ENCODE data around the gene KIAA1958.
"Not testable (repeated sequence)": the region's sequence is repeated elsewhere in the genome, so short reads cannot be mapped to it uniquely, and the experiment has no call there.

KIAA1958 gene

DNA sequence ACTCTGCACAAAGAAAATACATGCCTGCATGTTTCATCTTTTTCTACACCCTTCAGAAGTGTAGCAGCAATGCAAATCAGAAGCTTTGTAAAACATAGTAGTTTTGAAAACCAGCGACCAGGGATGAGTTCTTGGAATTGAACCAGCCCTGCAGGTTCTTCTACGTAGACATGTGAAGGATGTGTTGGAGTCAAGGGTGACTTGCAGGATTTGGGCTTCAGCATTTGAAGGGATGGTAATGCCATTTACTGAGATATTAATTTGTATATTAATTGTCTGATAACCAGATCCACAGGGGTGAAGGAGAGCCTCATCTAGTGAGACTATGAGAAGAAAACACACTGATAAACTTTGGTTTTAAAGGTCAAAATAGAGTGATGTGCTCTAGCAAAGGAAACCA is 72.4 kb downstream of the KIAA1958 start:
- no peak for DNase-seq

DNA sequence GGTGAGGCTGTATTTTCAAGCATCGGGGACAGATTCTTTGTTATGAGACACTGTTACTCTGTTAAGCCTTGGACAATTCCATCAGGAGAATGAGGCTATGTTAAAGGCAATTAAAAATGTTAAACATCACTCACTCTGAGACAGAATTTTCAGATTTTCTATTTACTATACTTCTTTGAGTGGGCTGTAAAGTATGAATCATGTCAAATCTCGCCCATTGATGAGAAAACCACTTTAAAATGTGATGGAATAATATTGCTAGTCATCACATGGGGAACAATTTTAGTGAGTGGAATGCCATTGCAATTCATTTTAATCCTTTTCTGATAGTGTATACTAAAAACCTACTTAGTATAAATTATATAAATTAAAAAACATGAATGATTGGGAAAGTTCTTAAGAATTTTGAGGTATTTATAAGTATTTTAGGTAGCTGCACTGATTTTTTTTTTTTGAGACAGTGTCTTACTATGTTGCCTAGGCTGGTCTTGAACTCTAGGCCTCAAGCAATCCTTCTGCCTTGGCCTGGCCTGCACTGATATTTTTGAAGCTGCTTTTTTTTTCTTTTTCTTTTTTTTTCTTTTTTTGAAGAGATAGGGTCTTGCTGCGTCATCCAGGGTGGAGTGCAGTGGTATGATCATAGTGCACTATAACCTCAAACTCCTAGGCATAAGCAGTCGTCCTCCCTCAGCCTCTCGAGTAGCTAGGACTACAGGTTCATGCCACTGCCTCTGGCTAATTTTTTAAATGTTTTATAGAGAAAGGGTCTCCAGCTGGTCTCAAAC is 73.2 kb downstream of the KIAA1958 start:
- DNase-seq: no peak

DNA sequence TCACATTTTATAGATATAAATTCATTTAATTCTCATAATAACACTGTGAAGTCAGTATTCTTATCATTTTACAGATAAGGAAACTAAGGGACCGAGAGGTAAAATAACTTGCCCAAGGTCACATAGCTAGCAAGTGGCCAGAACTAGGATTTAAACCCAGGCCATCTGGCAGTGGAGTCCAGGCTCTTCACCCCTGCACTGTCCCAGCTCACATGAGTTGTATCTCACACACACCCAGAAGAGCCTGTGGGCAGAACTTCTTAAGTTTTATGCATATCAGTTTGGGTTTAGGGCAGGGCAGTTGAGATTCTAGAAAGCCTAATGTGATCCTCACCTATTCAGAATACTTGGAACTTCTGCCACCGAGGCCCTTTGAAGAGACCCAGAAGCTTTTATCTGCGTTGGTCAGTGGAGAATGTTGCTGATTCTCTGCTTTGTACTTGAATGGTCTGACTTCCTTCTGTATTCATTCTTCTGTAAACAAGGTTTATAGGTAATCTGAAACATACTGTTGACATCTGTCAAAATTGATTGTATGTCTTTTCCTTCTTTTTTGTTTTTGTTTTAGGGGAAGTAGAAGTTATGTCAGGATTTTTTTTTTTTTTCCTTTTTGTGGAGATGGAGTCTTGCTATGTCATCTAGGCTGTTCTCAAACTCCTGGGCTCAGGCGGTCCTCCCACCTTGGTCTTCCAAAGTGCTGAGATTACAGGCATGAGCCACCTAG is 75.8 kb downstream of the KIAA1958 start:
- DNase-seq: no peak

DNA sequence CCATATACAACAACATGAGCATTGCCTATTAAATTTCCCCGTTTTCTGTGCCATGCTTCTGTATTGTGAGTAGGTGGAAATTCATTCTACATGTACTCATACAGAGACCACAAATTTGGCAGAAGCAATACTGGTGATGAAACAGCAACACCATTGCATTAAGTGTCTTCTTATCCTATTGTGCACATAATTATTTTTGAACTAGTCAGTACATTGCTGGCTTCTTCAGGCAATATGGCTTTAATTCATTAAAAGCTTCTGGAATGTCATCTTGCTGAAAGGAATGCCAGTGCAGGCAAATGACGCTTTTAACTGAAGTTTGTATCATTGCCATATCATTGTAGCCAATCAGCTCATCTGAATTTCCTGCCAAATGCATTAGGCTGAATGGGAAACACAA is 82.6 kb downstream of the KIAA1958 start:
- DNase-seq: no peak

DNA sequence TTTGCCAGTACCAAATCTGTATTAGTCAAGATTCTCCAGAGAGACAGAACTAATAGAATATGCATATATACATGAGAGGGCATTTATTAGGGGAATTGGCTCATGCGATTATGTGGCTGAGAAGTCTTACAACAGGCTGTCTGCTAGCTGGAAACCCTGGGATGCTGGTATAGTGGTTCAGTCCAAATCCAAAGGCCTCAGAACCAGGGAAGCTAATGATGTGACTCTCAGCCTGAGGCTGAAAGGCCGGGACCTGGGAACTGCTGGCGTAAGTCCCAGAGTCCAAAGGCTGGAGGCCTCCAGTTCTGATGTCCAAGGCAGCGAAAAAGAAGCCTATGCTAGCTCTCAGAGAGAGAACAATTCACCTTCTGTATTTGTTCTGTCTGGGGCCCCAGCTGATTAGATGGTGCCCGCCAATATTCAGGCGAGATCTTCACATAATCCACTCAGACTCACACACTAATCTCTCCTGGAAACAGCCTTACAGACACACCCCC is 84.1 kb downstream of the KIAA1958 start:
- no peak for DNase-seq

DNA sequence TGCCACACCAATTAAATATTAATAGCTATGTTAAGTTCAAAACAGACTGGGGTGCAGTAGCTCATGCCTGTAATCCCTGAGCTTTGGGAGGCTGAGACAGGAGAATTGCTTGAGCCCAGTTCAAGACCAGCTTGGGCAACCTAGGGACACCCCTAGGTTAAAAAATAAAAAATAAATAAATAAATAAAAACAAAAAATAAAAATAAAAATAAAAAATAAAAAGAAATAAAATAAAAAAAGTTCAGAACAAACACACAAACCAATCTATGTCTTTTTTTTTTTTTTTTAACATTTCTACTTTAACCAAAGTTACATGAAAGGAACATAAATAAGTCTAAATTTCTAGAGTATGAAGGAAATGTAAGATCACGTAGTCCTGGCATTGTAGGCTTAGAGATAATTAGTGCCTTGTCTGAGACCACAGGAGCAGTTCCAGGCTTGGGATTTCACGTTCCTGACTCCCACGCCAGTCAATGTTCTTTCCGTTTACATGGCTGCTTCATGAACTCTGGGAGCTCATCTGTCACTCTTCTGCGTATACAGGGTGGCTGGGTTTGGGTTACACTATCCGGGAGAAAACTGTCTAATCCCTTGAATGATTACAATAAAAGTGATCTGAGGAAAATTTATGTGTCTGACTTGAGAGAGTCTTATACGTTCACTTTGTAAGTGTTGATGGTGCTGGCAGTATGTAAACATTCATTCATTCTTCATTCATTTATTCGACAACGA is 85.2 kb downstream of the KIAA1958 start:
- no peak for DNase-seq

DNA sequence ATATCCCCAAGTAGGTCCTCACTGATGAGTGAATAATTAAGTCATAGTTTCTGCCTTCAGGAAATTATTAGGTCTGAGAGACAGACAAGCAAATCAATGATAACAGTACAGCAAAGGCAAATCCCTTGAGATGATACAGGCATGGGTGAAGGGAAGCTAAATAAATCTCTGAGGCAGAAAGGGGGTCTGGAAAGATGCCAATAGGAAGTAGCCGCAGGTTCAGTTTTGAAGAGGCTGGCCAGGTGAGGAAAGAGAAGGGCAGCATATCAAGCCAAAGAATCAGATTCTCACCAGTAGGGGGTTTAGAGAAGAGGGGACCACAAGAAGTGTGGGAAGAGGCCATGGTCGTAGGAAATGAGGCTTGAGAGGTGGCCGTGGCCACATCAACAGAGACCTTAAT is 85.8 kb downstream of the KIAA1958 start:
- no peak for DNase-seq

DNA sequence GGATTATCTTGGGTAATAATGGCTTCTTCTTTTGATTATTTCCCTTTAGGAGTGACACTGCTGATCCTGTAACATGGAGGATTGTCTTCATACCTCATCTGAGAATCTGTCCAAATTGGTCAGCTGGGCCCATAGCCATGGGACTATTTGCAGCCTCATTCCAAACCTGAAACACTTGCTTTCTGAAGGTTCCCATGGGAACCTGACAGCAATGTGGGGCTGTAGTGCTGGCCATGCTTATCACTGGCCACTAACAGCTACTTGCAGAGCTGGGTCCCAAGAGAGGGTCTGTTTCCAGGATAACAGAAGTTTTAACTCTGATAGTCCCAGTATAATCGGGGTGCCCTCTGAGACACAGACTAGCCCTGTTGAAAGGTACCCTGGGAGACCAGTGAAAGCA is 87.4 kb downstream of the KIAA1958 start:
- no peak for DNase-seq

DNA sequence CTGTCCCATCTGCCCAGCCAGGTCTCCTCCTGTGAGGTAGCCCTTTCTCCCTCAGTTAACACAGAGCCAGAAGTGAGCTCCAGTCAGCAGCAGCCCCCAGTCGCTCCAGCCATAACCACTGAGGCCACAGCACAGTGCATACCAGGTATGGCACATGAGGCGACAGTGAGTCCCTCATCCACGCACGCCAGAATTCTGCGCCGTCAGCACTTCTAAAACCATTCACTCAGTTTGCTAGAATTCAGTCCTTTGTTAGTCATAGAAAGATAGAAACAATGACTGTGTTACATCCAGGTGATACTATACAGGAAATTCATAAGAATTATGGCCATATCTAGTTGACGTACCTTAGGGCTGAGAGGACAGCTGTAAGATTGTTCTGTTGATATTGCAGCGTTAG is 88.5 kb downstream of the KIAA1958 start:
- no peak for DNase-seq

DNA sequence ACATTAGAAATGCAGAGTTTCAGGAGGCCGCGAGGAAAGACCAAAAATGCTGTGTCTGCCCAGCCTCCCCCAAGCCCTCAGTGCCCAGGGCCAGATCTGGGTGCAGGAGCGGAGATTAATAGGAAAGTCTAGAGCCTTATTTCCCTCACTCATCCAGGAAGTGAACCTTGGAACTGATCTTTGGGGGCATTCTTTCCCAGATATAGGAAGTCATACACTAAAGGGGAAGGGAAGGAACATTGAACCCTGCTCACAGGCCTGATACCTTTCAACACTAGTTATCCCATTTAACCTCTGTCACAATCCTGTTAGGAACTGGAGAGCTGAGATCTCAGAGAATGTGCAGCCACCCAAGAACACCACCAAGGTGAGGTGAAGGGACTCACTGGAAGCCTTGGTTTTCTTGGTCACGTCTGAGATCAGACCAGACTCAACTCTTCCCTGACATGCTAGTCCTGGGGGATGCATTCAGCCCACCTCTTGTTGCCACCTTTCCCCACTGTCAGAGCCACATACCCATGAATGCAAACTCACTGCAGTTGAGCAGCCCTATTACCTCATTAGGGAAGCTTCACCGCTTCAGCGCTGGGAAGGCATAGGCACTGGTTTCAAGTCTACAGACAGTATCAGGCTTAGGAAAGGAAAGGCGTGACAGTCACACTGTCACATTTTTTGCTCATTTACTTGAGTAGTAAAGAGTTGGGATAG is 95.0 kb downstream of the KIAA1958 start:
- no peak for DNase-seq

DNA sequence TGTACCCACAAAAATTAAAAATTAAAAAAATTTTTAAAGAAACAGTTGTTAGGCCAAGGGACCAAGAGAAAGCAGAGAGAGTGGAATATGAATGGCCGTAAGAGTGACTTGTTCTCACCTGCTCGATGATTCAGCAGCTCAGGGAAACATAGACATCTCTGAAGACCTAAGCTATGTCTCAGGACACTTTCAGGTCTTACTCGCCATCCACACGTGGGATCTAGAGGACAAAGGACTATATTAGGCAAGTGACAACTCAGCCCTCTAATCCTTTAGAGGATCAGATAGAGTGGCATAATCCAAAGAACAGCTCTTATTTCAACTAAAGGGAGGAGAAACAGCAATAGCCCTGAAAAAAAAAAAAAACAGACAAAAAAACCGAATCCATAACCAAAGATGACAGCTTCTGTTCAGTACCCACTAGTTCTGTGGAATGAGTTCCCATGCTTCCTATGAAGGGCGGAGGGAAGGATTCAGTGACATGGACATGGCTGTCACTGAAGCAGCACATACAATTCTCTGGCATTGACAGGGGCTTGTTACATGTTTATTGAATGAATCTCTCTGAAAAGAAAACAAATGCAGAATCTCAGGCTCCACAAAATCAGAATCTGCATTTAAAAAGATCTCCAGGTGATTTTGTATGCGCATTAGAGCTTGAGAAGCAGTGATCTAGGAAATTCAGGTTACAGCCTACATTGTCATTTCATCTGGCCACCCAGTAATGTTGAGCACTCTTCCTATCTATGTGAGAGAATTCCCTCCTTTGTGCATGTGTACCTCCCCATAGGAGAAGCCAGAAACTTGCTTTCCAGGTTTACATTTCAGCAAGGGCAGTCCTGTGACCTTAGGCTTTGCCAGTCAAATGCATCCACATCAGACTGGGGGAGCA is 96.0 kb downstream of the KIAA1958 start:
- DNase-seq: no peak

DNA sequence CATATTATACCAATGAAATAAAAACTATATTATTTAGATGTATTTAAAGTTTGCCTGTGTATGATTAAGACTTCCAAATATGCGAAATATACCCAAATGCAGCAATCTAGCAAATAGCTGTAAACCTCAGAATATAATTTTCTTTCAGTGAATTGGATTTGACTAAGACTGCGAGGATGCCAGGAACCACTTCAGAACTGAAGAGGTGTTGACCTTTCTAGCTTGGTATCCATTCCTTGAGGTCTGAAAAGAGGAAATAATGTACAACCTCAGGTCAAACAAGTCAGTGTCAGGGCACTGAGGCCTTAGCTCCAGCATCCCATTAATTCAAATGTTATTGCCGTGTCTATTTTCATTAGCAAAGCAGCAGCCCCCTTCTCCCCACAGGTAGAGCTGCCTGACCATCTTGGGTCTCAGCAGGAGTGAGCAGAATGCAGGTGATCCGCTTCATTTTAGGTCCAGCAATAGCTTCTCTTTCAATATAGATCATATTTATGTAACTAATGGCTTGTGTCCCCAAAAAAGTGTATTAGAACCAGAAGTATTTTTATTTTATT is 100.0 kb downstream of the KIAA1958 start:
- no peak for DNase-seq

DNA sequence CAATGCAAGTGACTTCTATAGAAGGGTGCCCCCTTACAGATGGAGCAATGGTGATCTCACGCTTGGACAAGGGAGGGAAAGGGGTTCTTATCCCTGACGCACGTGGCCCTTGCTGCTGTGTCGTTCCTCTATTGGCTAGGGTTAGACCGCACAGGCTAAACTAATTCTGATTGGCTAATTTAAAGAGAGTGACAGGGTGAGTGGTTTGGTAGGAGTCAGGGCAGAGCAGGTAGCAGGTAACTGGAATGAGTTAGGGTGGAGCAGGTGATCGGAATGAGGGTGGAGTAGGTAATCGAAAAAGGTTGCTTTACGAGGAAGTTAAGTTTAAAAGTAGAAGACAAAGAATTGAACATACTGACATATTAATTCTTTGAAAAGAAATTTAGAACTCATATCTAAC is 105.2 kb downstream of the KIAA1958 start:
- not testable (repeated sequence) for DNase-seq

DNA sequence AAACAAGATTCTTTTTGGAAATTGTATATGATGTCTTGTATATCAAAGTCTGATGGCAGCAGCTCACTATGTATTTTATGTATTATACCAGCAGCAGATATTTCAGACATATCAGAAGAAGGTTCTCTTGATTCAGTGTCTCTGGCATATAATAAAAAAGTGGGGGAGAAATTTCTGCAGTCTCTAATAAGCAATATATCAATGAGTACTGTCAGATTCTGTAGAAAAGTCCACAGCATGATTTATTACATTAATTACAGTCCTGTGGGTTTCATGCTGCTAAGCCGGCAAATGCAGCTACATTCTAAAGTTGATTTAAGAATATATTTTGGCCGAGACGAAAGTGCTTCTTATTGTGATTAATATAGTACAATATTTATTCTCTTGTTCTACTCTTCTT is 113.1 kb downstream of the KIAA1958 start:
- DNase-seq: no peak

DNA sequence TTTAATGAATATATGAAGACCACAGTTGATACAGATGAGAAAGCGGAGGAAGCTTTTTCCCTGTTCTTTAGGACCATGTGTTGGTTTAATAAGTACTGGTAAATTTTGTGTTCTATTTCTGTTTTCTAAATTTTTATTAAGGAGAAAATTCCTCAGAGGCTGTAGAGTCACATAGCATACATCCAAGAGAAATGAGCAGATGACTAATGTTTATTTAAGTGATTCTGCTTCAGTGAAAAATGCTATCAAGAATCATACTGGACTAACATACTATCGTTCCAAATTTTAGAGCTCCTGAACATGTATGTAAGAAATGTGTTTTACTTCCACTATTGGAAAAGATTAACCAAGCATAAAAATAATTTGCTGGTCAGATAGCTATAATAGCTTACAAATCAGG is 115.0 kb downstream of the KIAA1958 start:
- DNase-seq: no peak

DNA sequence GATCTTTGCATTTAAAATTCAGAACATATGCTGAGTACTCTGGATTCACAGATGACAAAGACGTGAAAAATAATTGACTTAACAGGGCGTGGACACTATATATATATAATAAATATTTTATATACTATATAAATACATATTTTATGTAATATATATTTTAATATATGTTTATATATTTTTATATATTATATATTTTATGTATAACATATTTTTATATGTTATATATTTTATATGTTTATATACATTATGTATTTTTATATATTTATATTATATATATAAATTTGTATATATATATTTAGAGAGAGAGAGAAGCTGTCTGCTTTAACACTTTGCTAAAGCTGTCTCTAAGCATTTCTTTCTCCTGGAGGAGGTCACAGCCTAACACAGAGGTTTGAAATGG is 118.2 kb downstream of the KIAA1958 start:
- no peak for DNase-seq

DNA sequence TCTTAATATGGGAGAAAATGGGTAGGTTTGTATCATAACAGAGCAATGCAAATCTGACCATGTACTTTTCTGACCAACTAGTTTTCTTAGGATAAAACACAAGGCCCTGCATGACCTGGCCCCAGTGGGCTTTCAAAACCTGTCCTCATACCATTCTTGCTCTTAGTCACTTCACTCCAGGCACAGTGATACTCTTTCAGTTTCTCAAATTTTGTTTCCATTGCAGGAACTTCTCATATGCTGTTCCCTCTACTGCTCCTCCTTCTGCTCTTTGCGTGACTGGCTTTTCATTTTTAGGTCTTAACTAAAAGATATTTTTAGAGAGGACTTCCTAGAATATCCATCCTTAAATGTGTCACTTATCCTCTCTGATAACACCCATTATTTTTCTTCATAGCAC is 118.9 kb downstream of the KIAA1958 start:
- no peak for DNase-seq

DNA sequence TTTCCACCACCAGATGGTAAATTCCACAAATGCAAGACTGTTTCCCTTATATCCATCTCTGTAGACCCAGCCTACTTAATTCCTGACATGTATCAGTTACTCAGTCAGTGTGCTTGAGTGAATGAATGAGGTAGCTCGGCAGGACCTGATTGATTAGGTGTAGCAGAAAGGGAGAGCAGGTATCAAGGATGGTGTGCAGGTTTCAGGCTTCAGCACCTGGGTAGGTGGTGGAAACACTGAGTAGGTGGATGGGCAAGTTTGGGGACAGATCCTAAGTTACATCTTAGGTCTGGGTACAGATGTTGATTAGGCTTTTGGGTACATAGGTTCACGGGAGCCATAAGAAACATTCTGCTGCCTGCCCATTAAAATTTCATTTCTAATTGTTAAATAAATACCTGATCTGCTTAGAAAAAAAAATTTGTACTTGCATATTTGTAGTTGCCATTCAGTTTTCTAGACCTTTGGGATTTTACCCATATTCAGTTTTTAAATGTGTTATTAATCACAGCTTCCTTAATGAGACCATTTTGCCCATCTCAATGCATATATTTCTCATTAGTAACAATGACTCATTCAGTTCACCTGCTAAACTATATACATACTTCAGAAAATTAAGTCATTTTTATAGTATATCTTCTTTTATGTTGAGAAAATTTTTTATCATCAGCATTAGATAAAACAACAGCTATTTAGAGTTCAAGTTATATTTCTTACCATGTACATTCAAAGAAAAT is 119.5 kb downstream of the KIAA1958 start:
- DNase-seq: no peak

DNA sequence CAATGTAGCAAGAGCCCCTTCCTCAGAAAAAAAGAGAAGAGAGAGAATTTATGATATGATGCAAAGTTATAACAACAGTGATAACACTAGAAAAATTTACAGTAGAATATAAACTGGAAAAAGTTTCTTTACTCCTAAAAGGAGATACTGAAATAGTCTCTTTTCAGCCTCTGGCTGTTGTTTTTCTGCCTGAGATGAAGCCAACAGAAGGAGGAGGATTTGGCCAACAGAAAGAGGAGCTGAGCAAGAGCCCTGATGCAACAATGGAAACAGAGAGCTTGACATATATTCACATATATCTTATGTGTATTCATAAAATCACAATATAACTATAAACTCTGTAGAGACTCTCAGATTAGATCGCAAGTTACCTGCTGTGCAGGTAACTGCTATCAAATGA is 122.2 kb downstream of the KIAA1958 start:
- no peak for DNase-seq

DNA sequence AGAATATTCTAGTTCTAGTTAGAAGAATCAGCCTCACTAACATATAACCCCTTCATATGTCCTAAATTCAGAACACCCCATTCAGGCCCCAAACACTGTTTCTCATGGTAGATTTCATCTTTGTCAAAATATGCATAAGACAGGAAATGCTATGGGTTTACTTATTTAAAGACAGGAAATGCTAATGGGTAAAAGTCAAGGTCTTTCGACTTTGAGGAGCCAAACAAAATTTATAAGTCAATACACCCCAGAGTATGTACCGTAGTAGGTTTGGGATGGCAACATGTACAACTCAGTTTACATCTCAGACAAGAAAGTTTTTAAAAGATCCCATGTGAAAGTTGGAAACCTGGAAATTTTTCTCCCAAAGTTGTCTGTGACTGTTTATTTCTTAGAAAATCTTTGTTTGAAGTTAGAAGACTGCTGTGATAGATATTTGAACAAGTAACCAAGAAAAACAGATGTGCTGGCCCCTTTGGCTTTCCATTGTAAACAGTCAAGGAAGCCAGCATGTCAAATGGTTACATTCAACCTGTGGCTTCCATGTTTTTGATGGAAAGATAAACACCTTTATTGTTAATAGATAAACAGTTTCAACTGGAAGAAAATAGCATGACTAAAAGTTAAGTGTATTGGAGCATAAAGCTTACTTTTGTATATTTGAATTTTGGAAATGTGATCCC is 129.1 kb downstream of the KIAA1958 start:
- DNase-seq: no peak
